Smooth muscle cell (in vitro differentiated cells): ENCODE data around the gene ARL6IP5. TPM values are rescaled to one million over a fixed set of nuclear protein-coding genes. Genes with fewer than 3 reads are reported as not detected.

Experiments used
- DNase-seq: peaks from one replicate; lab custom pipeline; 2025; ENCODE audit not compliant: unreplicated experiment; lab: John Stamatoyannopoulos, UW
- H2AFZ ChIP-seq: fragments of 200-600 bp; sonication (generic); 2 replicates; pipeline ENCODE4 v1.6.0; 2016; ENCODE audit warnings: antibody characterized with exemption, low read depth, mild to moderate bottlenecking
- H3F3A ChIP-seq: fragments of 200-600 bp; sonication (generic); 2 replicates; pipeline ENCODE4 v1.6.0; 2017; ENCODE audit warnings: antibody characterized with exemption, low read depth
- H3K27ac ChIP-seq: fragments of 200-600 bp; sonication (generic); 2 replicates; pipeline ENCODE4 v1.5.1; 2016; ENCODE audit warnings: low read depth, mild to moderate bottlenecking
- H3K27me3 ChIP-seq: fragments of 200-600 bp; sonication (generic); 2 replicates; pipeline ENCODE4 v1.6.1; 2016; ENCODE audit warnings: low read depth, mild to moderate bottlenecking
- H3K36me3 ChIP-seq: fragments of 200-600 bp; sonication (generic); 2 replicates; pipeline ENCODE4 v1.5.1; 2016; ENCODE audit warnings: low read depth
- H3K4me1 ChIP-seq: fragments of 200-600 bp; sonication (generic); 2 replicates; pipeline ENCODE4 v1.5.1; 2016; ENCODE audit warnings: low read depth
- H3K4me2 ChIP-seq: fragments of 200-600 bp; sonication (generic); 2 replicates; pipeline ENCODE4 v1.6.0; 2016; ENCODE audit warnings: mild to moderate bottlenecking
- H3K4me3 ChIP-seq: fragments of 200-600 bp; sonication (generic); 2 replicates; pipeline ENCODE4 v1.5.1; 2016; ENCODE audit warnings: mild to moderate bottlenecking
- H3K79me2 ChIP-seq: fragments of 200-600 bp; sonication (generic); 2 replicates; pipeline ENCODE4 v1.6.0; 2016; ENCODE audit warnings: low read depth, mild to moderate bottlenecking
- H3K9ac ChIP-seq: fragments of 200-600 bp; sonication (generic); 2 replicates; pipeline ENCODE4 v1.6.0; 2016; ENCODE audit warnings: low read depth
- H3K9me3 ChIP-seq: fragments of 200-600 bp; sonication (generic); replicated peaks from 2 replicates; pipeline ENCODE4 v1.5.1; 2016; ENCODE audit warnings: low read depth
- H4K20me1 ChIP-seq: fragments of 200-600 bp; sonication (generic); 2 replicates; pipeline ENCODE4 v1.6.0; 2016; ENCODE audit warnings: low read depth
- WGBS: methylation state at CpG from one replicate; pipeline ENCODE4 v1.1.7; 2016; ENCODE audit warnings: low lambda C conversion rate; 5-methylcytosine and 5-hydroxymethylcytosine counted together
- polyA plus RNA-seq: library from polyadenylated mRNA; unstranded; fragments of >200 nt; fragmentation: Nextera tagmentation; extraction: Ambion mirVana; gene quantifications from 2 replicates; pipeline ENCODE4 v1.2.1, GENCODE V29; 2016
- total RNA-seq: library from RNA; depleted of rRNA; stranded (reverse); fragments of >200 nt; gene quantifications from 2 replicates; pipeline ENCODE4 v1.2.3, GENCODE V29; 2014
- TF ChIP-seq, protein P1 (sequence below): fragments of 200-600 bp; sonication (generic); IDR thresholded peaks from 2 replicates; pipeline ENCODE4 v1.5.1; 2017; ENCODE audit warnings: borderline replicate concordance, mild to moderate bottlenecking, antibody characterized with exemption; ENCODE audit not compliant: insufficient read depth, poor library complexity, severe bottlenecking

ARL6IP5 gene
- total and polyA plus RNA-seq, 2 experiments from 2014 or later: 73.9 to 83.9 TPM

DNA sequence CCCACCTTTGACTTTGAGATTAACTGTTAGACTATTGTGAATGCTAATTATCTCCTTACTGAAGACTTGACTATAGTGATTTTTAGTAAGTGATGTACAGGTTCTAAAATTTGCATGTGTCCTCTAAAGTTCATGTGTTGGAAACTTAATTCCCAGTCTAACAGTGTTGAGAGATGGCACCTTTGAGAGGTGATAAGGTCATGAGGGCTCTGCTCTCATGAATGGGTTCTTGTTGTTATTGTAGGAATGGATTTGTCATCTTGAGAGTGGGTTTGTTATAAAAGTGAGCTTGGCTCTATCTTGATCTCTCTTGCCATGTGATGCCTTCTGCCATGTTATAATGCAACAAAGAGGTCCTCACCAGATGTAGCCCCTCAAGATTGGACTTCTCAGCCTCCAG is 56.6 kb downstream of the ARL6IP5 start:
- Histone ChIP-seq H3K9me3 (no peaks in the 10 kb centered on the region), H3K4me1 (peaks cover 8% of the 10 kb centered on the region), H3K27me3 (peaks cover 25% of the 10 kb centered on the region), H4K20me1 (no peaks in the 10 kb centered on the region), H3K4me3 (no peak overlapping the region), H3K36me3 (no peaks in the 10 kb centered on the region), H3K27ac (no peak overlapping the region), H3K79me2 (no peaks in the 10 kb centered on the region), H3F3A (no peaks in the 10 kb centered on the region), H2AFZ (no peak overlapping the region), H3K9ac (no peak overlapping the region), H3K4me2 (no peak overlapping the region)
- DNase-seq: no peak
- TF ChIP-seq, protein P1, sequence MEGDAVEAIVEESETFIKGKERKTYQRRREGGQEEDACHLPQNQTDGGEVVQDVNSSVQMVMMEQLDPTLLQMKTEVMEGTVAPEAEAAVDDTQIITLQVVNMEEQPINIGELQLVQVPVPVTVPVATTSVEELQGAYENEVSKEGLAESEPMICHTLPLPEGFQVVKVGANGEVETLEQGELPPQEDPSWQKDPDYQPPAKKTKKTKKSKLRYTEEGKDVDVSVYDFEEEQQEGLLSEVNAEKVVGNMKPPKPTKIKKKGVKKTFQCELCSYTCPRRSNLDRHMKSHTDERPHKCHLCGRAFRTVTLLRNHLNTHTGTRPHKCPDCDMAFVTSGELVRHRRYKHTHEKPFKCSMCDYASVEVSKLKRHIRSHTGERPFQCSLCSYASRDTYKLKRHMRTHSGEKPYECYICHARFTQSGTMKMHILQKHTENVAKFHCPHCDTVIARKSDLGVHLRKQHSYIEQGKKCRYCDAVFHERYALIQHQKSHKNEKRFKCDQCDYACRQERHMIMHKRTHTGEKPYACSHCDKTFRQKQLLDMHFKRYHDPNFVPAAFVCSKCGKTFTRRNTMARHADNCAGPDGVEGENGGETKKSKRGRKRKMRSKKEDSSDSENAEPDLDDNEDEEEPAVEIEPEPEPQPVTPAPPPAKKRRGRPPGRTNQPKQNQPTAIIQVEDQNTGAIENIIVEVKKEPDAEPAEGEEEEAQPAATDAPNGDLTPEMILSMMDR: no peak

DNA sequence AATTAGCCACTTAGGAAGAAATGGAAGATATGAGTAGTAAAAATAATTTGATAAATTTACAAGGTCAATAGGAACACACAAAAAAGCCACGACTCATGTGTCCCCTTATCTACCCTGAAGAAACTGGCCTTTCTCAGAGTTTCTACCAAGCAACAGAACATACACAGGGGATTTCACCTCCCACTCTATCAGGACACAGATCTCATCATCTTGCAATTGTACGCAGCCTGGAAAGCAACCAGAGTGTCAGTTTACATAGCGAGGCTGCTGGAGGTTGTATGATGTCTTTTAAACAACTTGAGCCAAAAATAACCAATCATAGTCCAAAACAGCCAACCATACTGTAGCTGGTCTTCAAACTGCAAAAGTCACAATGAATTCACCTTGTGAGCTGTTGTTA is 57.4 kb downstream of the ARL6IP5 start:
- Histone ChIP-seq H2AFZ (no peak overlapping the region), H3K4me2 (no peak overlapping the region), H3K4me1 (peaks cover 8% of the 10 kb centered on the region), H3K9ac (no peak overlapping the region), H3K4me3 (no peak overlapping the region), H3K27ac (no peak overlapping the region), H3F3A (no peaks in the 10 kb centered on the region), H4K20me1 (no peaks in the 10 kb centered on the region), H3K9me3 (no peaks in the 10 kb centered on the region), H3K27me3 (peaks cover 25% of the 10 kb centered on the region), H3K79me2 (no peaks in the 10 kb centered on the region), H3K36me3 (no peaks in the 10 kb centered on the region)
- TF ChIP-seq, protein P1: no peak
- DNase-seq: no peak
- WGBS: 48% methylated on average over 3 of the region's 3 CpGs

DNA sequence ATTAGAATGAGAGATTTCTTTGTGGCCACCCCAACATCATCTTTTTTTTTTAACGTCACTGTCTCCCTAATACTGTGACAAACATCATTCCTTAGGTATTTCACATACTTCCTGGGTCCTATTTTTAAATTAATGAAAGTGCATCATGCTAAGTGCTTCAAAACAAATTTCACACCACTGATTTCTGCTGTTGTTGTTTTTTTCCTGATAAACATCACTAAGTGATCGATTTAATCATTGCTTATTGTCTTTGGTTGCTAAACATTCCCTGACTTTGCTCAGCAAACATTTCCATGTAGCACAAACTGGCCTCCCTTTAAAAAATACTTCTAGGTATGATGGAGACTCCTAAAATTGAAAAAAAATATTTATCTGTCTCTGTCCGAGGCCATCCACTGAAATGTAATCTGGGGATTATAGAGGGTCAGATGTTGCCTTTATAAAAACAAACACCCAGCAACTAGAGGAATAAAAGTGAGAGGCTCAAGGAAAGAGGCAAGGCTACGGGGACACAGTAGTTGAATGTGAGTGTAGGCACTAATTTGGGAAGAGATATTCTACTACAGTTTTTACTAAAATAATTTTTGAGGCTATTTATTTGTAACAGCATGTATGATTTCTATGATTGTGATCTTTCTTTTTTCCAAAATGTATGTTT is 58.2 kb downstream of the ARL6IP5 start:
- TF ChIP-seq, protein P1: no peak
- no peak overlapping the region for H2AFZ ChIP-seq
- peaks cover 25% of the 10 kb centered on the region for H3K27me3 ChIP-seq

DNA sequence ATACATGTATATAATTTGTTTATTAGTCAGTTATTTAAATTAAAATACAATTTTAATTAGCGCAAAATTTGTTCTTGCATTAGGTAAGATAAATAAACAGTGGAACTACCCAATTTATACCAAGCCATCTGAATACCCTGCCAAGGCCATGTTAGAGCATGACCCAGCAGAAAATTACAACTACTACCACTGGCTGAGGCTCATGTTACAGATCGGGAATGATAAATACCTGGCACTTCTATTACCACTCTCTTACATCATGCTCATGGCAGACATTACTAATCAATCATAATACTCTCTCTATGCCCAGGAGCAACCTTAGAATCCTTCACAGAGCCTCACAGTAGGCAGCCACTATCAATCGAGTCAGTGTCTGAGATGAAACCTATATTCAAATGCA is 58.9 kb downstream of the ARL6IP5 start:
- Histone ChIP-seq H3K79me2 (no peaks in the 10 kb centered on the region), H3K4me2 (no peak overlapping the region), H2AFZ (no peak overlapping the region), H3K27me3 (peaks cover 18% of the 10 kb centered on the region), H4K20me1 (no peaks in the 10 kb centered on the region), H3K9ac (no peak overlapping the region), H3K27ac (no peak overlapping the region), H3K9me3 (no peaks in the 10 kb centered on the region), H3K4me3 (no peak overlapping the region), H3K36me3 (no peaks in the 10 kb centered on the region), H3F3A (no peaks in the 10 kb centered on the region), H3K4me1 (peaks cover 8% of the 10 kb centered on the region)
- no peak for DNase-seq
- WGBS: 91% methylated on average over 3 of the region's 3 CpGs
- TF ChIP-seq, protein P1: no peak

More for the DNA sequence above, 58.2 kb downstream of the ARL6IP5 start:
- H3F3A ChIP-seq: no peaks in the 10 kb centered on the region
- WGBS: 55% methylated on average over 4 of the region's 4 CpGs
- H3K27ac ChIP-seq: no peak overlapping the region
- H3K9me3 ChIP-seq: no peaks in the 10 kb centered on the region
- DNase-seq: no peak
- H3K4me3 ChIP-seq: no peak overlapping the region
- no peaks in the 10 kb centered on the region for H4K20me1 ChIP-seq
- no peak overlapping the region for H3K9ac ChIP-seq
- H3K4me2 ChIP-seq: no peak overlapping the region
- H3K79me2 ChIP-seq: no peaks in the 10 kb centered on the region
- peaks cover 8% of the 10 kb centered on the region for H3K4me1 ChIP-seq
- H3K36me3 ChIP-seq: no peaks in the 10 kb centered on the region
